ENCODE results near the gene GPC6.
"Not testable (repeated sequence)": the region's sequence is repeated elsewhere in the genome, so short reads cannot be mapped to it uniquely, and the experiment has no call there.

GPC6 gene

GRCh38 chr13:94209913-94210312 lies 983.3 kb downstream of the GPC6 start:
- H3K18ac ChIP-seq (ENCODE audit: low read length); H3K36me3 ChIP-seq (ENCODE audit: control insufficient read depth, insufficient read depth, low read length); H2AK5ac ChIP-seq (ENCODE audit: low read length); H3K23ac ChIP-seq (ENCODE audit: low read length); H3K4me1 ChIP-seq (ENCODE audit: control insufficient read depth, low read depth, low read length); H3K79me2 ChIP-seq (ENCODE audit: control insufficient read depth, insufficient read depth, low read length); H4K5ac ChIP-seq (ENCODE audit: low read length); H2BK15ac ChIP-seq (replicated peaks; ENCODE audit: low read depth); H3K27ac ChIP-seq (ENCODE audit: low read depth, low read length); DNase-seq; H3K4me3 ChIP-seq (ENCODE audit: low read length); H2BK5ac ChIP-seq (ENCODE audit: low read length); H3K9ac ChIP-seq (ENCODE audit: low read length); H3K27me3 ChIP-seq (ENCODE audit: insufficient read depth, low read length, poor library complexity); H4K8ac ChIP-seq (ENCODE audit: low read depth, low read length); H3K56ac ChIP-seq (ENCODE audit: low read length); H3K4me2 ChIP-seq (ENCODE audit: low read length); H2BK120ac ChIP-seq (ENCODE audit: low read depth, low read length); H3K79me1 ChIP-seq (ENCODE audit: low read length); H3K4ac ChIP-seq (ENCODE audit: low read depth, low read length): not testable (repeated sequence)
- WGBS (ENCODE audit: extremely low coverage, insufficient coverage, low lambda C conversion rate), result no CpG with 5 or more reads among the region's 4 CpGs

GRCh38 chr13:94210816-94211215 lies 984.2 kb downstream of the GPC6 start:
- no peak overlapping the region for H3K23ac ChIP-seq (ENCODE audit: low read length)
- WGBS (ENCODE audit: extremely low coverage, insufficient coverage, low lambda C conversion rate), result no CpG with 5 or more reads among the region's 5 CpGs
- H3K4me3 ChIP-seq (ENCODE audit: low read length), result no peak overlapping the region
- H2BK5ac ChIP-seq (ENCODE audit: low read length), result no peak overlapping the region
- H4K8ac ChIP-seq (ENCODE audit: low read depth, low read length), result peak overlapping the region; percentile 56
- H3K9ac ChIP-seq (ENCODE audit: low read length), result no peak overlapping the region
- H3K27me3 ChIP-seq (ENCODE audit: insufficient read depth, low read length, poor library complexity), result no peaks in the 10 kb centered on the region
- H3K56ac ChIP-seq (ENCODE audit: low read length), result no peak overlapping the region
- DNase-seq, result no peak
- H3K79me2 ChIP-seq (ENCODE audit: control insufficient read depth, insufficient read depth, low read length), result no peaks in the 10 kb centered on the region
- H3K36me3 ChIP-seq (ENCODE audit: control insufficient read depth, insufficient read depth, low read length), result no peaks in the 10 kb centered on the region
- no peak overlapping the region for H3K27ac ChIP-seq (ENCODE audit: low read depth, low read length)
- no peak overlapping the region for H3K18ac ChIP-seq (ENCODE audit: low read length)
- H2BK15ac ChIP-seq (replicated peaks; ENCODE audit: low read depth), result no peak overlapping the region
- no peak overlapping the region for H3K4ac ChIP-seq (ENCODE audit: low read depth, low read length)
- no peak overlapping the region for H4K5ac ChIP-seq (ENCODE audit: low read length)
- no peak overlapping the region for H3K4me2 ChIP-seq (ENCODE audit: low read length)
- H3K79me1 ChIP-seq (ENCODE audit: low read length), result no peaks in the 10 kb centered on the region
- no peaks in the 10 kb centered on the region for H3K4me1 ChIP-seq (ENCODE audit: control insufficient read depth, low read depth, low read length)
- H2BK120ac ChIP-seq (ENCODE audit: low read depth, low read length), result no peak overlapping the region
- H2AK5ac ChIP-seq (ENCODE audit: low read length), result no peak overlapping the region

- Histone ChIP-seq H3K4me1 (ENCODE audit: control insufficient read depth, low read depth, low read length) (no peaks in the 10 kb centered on the region), H2BK5ac (ENCODE audit: low read length) (no peak overlapping the region), H3K18ac (ENCODE audit: low read length) (no peak overlapping the region), H3K9ac (ENCODE audit: low read length) (no peak overlapping the region), H3K27ac (ENCODE audit: low read depth, low read length) (no peak overlapping the region), H2BK120ac (ENCODE audit: low read depth, low read length) (no peak overlapping the region), H3K4me3 (ENCODE audit: low read length) (no peak overlapping the region), H3K23ac (ENCODE audit: low read length) (no peak overlapping the region), H3K79me2 (ENCODE audit: control insufficient read depth, insufficient read depth, low read length) (no peaks in the 10 kb centered on the region), H2BK15ac (replicated peaks; ENCODE audit: low read depth) (no peak overlapping the region), H4K5ac (ENCODE audit: low read length) (no peak overlapping the region), H4K8ac (ENCODE audit: low read depth, low read length) (no peak overlapping the region), H3K4ac (ENCODE audit: low read depth, low read length) (no peak overlapping the region), H3K56ac (ENCODE audit: low read length) (no peak overlapping the region), H3K4me2 (ENCODE audit: low read length) (no peak overlapping the region), H3K27me3 (ENCODE audit: insufficient read depth, low read length, poor library complexity) (no peaks in the 10 kb centered on the region), H3K79me1 (ENCODE audit: low read length) (no peaks in the 10 kb centered on the region), H2AK5ac (ENCODE audit: low read length) (no peak overlapping the region), H3K36me3 (ENCODE audit: control insufficient read depth, insufficient read depth, low read length) (no peaks in the 10 kb centered on the region)
- no peak for DNase-seq
Observed at GRCh38 chr13:94212196-94212595, 985.6 kb downstream of the GPC6 start.

GRCh38 chr13:94214121-94214520 lies 987.5 kb downstream of the GPC6 start:
- H3K36me3 ChIP-seq (ENCODE audit: control insufficient read depth, insufficient read depth, low read length), result no peaks in the 10 kb centered on the region
- no peak overlapping the region for H3K4me2 ChIP-seq (ENCODE audit: low read length)
- H3K4ac ChIP-seq (ENCODE audit: low read depth, low read length), result no peak overlapping the region
- no peaks in the 10 kb centered on the region for H3K4me1 ChIP-seq (ENCODE audit: control insufficient read depth, low read depth, low read length)
- no peak overlapping the region for H2BK15ac ChIP-seq (replicated peaks; ENCODE audit: low read depth)
- no peak overlapping the region for H4K5ac ChIP-seq (ENCODE audit: low read length)
- no peaks in the 10 kb centered on the region for H3K79me2 ChIP-seq (ENCODE audit: control insufficient read depth, insufficient read depth, low read length)
- no peak overlapping the region for H3K9ac ChIP-seq (ENCODE audit: low read length)
- no peak overlapping the region for H2BK120ac ChIP-seq (ENCODE audit: low read depth, low read length)
- DNase-seq, result no peak
- no peak overlapping the region for H3K4me3 ChIP-seq (ENCODE audit: low read length)
- H3K79me1 ChIP-seq (ENCODE audit: low read length), result no peaks in the 10 kb centered on the region
- no peak overlapping the region for H3K27ac ChIP-seq (ENCODE audit: low read depth, low read length)
- H4K8ac ChIP-seq (ENCODE audit: low read depth, low read length), result no peak overlapping the region
- WGBS (ENCODE audit: extremely low coverage, insufficient coverage, low lambda C conversion rate), result no CpG with 5 or more reads among the region's 1 CpG
- H2AK5ac ChIP-seq (ENCODE audit: low read length), result no peak overlapping the region
- H2BK5ac ChIP-seq (ENCODE audit: low read length), result no peak overlapping the region
- no peak overlapping the region for H3K18ac ChIP-seq (ENCODE audit: low read length)
- no peak overlapping the region for H3K56ac ChIP-seq (ENCODE audit: low read length)
- H3K23ac ChIP-seq (ENCODE audit: low read length), result no peak overlapping the region
- no peaks in the 10 kb centered on the region for H3K27me3 ChIP-seq (ENCODE audit: insufficient read depth, low read length, poor library complexity)

GRCh38 chr13:94214975-94215374 lies 988.4 kb downstream of the GPC6 start:
- no CpG with 5 or more reads among the region's 3 CpGs for WGBS (ENCODE audit: extremely low coverage, insufficient coverage, low lambda C conversion rate)
- no peak overlapping the region for H4K8ac ChIP-seq (ENCODE audit: low read depth, low read length)
- H3K4me3 ChIP-seq (ENCODE audit: low read length), result no peak overlapping the region
- no peak overlapping the region for H3K23ac ChIP-seq (ENCODE audit: low read length)
- no peaks in the 10 kb centered on the region for H3K4me1 ChIP-seq (ENCODE audit: control insufficient read depth, low read depth, low read length)
- H3K79me1 ChIP-seq (ENCODE audit: low read length), result no peaks in the 10 kb centered on the region
- H4K5ac ChIP-seq (ENCODE audit: low read length), result no peak overlapping the region
- H2BK120ac ChIP-seq (ENCODE audit: low read depth, low read length), result no peak overlapping the region
- no peak for DNase-seq
- H2AK5ac ChIP-seq (ENCODE audit: low read length), result no peak overlapping the region
- H3K9ac ChIP-seq (ENCODE audit: low read length), result no peak overlapping the region
- no peak overlapping the region for H3K18ac ChIP-seq (ENCODE audit: low read length)
- no peak overlapping the region for H2BK5ac ChIP-seq (ENCODE audit: low read length)
- no peaks in the 10 kb centered on the region for H3K27me3 ChIP-seq (ENCODE audit: insufficient read depth, low read length, poor library complexity)
- H3K4me2 ChIP-seq (ENCODE audit: low read length), result no peak overlapping the region
- no peaks in the 10 kb centered on the region for H3K36me3 ChIP-seq (ENCODE audit: control insufficient read depth, insufficient read depth, low read length)
- H3K56ac ChIP-seq (ENCODE audit: low read length), result no peak overlapping the region
- H3K27ac ChIP-seq (ENCODE audit: low read depth, low read length), result no peak overlapping the region
- no peaks in the 10 kb centered on the region for H3K79me2 ChIP-seq (ENCODE audit: control insufficient read depth, insufficient read depth, low read length)
- H3K4ac ChIP-seq (ENCODE audit: low read depth, low read length), result no peak overlapping the region
- H2BK15ac ChIP-seq (replicated peaks; ENCODE audit: low read depth), result no peak overlapping the region

GRCh38 chr13:94216476-94216875 lies 989.9 kb downstream of the GPC6 start:
- Histone ChIP-seq H3K36me3 (ENCODE audit: control insufficient read depth, insufficient read depth, low read length) (no peaks in the 10 kb centered on the region), H3K4me1 (ENCODE audit: control insufficient read depth, low read depth, low read length) (no peaks in the 10 kb centered on the region), H3K79me1 (ENCODE audit: low read length) (no peaks in the 10 kb centered on the region), H2BK15ac (replicated peaks; ENCODE audit: low read depth) (no peak overlapping the region), H3K23ac (ENCODE audit: low read length) (no peak overlapping the region), H4K8ac (ENCODE audit: low read depth, low read length) (peak overlapping the region; percentile 56), H2BK120ac (ENCODE audit: low read depth, low read length) (no peak overlapping the region), H2AK5ac (ENCODE audit: low read length) (no peak overlapping the region), H3K27ac (ENCODE audit: low read depth, low read length) (no peak overlapping the region), H3K4me2 (ENCODE audit: low read length) (no peak overlapping the region), H3K27me3 (ENCODE audit: insufficient read depth, low read length, poor library complexity) (no peaks in the 10 kb centered on the region), H3K18ac (ENCODE audit: low read length) (no peak overlapping the region), H4K5ac (ENCODE audit: low read length) (no peak overlapping the region), H2BK5ac (ENCODE audit: low read length) (no peak overlapping the region), H3K56ac (ENCODE audit: low read length) (no peak overlapping the region), H3K4me3 (ENCODE audit: low read length) (no peak overlapping the region), H3K79me2 (ENCODE audit: control insufficient read depth, insufficient read depth, low read length) (no peaks in the 10 kb centered on the region), H3K4ac (ENCODE audit: low read depth, low read length) (no peak overlapping the region), H3K9ac (ENCODE audit: low read length) (no peak overlapping the region)
- no peak for DNase-seq
- no CpG with 5 or more reads among the region's 1 CpG for WGBS (ENCODE audit: extremely low coverage, insufficient coverage, low lambda C conversion rate)

All from mesendoderm (in vitro differentiated cells).